HL-60 (cell line): ENCODE results near the gene TIAM1.

ENCODE experiments used
- CTCF ChIP-seq: IDR thresholded peaks from one replicate; pipeline ENCODE4 v1.5.1; 2011; ENCODE audit warnings: low read length, control low read depth, inconsistent platforms; ENCODE audit not compliant: insufficient read depth
- GABPA ChIP-seq: IDR thresholded peaks from 2 replicates; pipeline ENCODE4 v1.6.1; 2012; ENCODE audit warnings: low read depth
- POLR2AphosphoS5 ChIP-seq: IDR thresholded peaks from 2 replicates; pipeline ENCODE4 v1.6.1; 2012; ENCODE audit warnings: low read depth
- REST ChIP-seq: IDR thresholded peaks from 2 replicates; pipeline ENCODE4 v1.6.1; 2012; ENCODE audit warnings: low read depth; ENCODE audit not compliant: insufficient replicate concordance

DNA sequence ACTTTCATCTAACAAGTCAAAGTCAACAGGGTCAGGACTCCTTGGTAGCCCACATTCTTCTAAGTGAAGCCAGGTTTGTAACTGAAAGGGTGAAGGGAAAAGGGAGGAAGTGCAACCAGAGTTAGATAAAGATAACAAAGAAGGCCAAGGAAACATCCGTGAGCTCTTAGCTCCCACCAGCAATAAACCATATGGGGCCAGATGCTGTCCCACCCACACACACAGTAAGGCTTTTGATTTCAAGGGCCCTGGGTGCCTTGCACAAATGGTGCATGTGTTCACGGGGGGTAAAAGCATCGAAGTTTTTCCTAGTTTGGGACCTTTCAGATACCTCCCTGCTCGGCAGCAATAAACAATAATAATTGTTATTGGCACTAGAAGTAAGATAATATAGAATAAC, 5.1 kb upstream of the TIAM1 start:
- TF ChIP-seq CTCF (no peak), POLR2AphosphoS5 (no peak), GABPA (no peak), REST (no peak)
